HepG2 (cell line): ENCODE data around the gene RPS6KL1. TPM values are rescaled to one million over a fixed set of nuclear protein-coding genes. Genes with fewer than 3 reads are reported as not detected.

ENCODE experiments used
- CBX2 ChIP-seq, 2 experiments: fragments of 200-600 bp in 1 of 2; sonication (generic); formaldehyde crosslinking in 1 of 2; IDR thresholded peaks; 2 replicates each; pipeline versions ENCODE4 v1.7.0 to v1.8.1; 2018 to 2022; ENCODE audit warnings: low read depth in 2 of 2, low read length in 1 of 2, mild to moderate bottlenecking in 1 of 2, missing genetic modification reagents in 1 of 2
- ELF4 ChIP-seq: sonication (generic); formaldehyde crosslinking; IDR thresholded peaks from 2 replicates; pipeline ENCODE4 v1.5.0; 2020; ENCODE audit warnings: missing genetic modification reagents, mild to moderate bottlenecking, moderate library complexity, borderline replicate concordance
- KAT7 ChIP-seq: IDR thresholded peaks from 2 replicates; pipeline ENCODE4 v1.6.1; 2018; ENCODE audit warnings: borderline replicate concordance, missing compliant biosample characterization
- KDM5B ChIP-seq: sonication (generic); formaldehyde crosslinking; IDR thresholded peaks from 2 replicates; pipeline ENCODE4 v1.4.0; 2020; ENCODE audit warnings: missing genetic modification reagents, mild to moderate bottlenecking, borderline replicate concordance
- NFKB2 ChIP-seq: sonication (generic); formaldehyde crosslinking; IDR thresholded peaks from 2 replicates; pipeline ENCODE4 v1.4.0; 2020; ENCODE audit warnings: missing genetic modification reagents, borderline replicate concordance
- SCMH1 ChIP-seq: sonication (generic); formaldehyde crosslinking; IDR thresholded peaks from 2 replicates; pipeline ENCODE4 v1.9.0; 2021; ENCODE audit warnings: missing genetic modification reagents, mild to moderate bottlenecking, borderline replicate concordance
- YEATS2 ChIP-seq: sonication (generic); formaldehyde crosslinking; IDR thresholded peaks from 2 replicates; pipeline ENCODE4 v1.4.0; 2020; ENCODE audit warnings: missing genetic modification reagents, borderline replicate concordance
- ZNF350 ChIP-seq: sonication (generic); formaldehyde crosslinking; IDR thresholded peaks from 2 replicates; pipeline ENCODE4 v1.4.0; 2020; ENCODE audit warnings: mild to moderate bottlenecking, low read depth, missing genetic modification reagents, borderline replicate concordance
- ZNF644 ChIP-seq: IDR thresholded peaks from 2 replicates; pipeline ENCODE4 v1.6.1; 2016; ENCODE audit warnings: low read depth
- ZNF737 ChIP-seq: sonication (generic); formaldehyde crosslinking; IDR thresholded peaks from 2 replicates; pipeline ENCODE4 v1.5.0; 2020; ENCODE audit warnings: missing genetic modification reagents, mild to moderate bottlenecking, borderline replicate concordance
- ZNF75D ChIP-seq: sonication (generic); formaldehyde crosslinking; IDR thresholded peaks from 2 replicates; pipeline ENCODE4 v1.8.1; 2023; ENCODE audit warnings: missing genetic modification reagents, mild to moderate bottlenecking, borderline replicate concordance
- polyA plus RNA-seq, 8 experiments: library from polyadenylated mRNA; depleted of rRNA in 3 of 8; stranded (reverse) in 7 of 8; unstranded in 1 of 8; fragments of >200 nt; fragmentation: Illumina TruSeq in 4 of 8; extraction: Trizol in 4 of 8; gene quantifications; 2 replicates each; pipeline versions ENCODE4 v1.2.1 to v1.2.3, GENCODE V29; 2011 to 2016; ENCODE audit warnings: low read depth in 4 of 8, missing spikeins in 1 of 8, mixed read lengths in 1 of 8; ENCODE audit not compliant: insufficient read depth in 1 of 8
- total RNA-seq, 5 experiments: library from RNA; depleted of rRNA; stranded (reverse); fragments of >200 nt; fragmentation: Illumina TruSeq; extraction: Trizol; gene quantifications; 2 replicates each; pipeline ENCODE4 v1.2.3, GENCODE V29; 2016; ENCODE audit warnings: low read depth in 1 of 5
- TF ChIP-seq, protein P1 (sequence below): sonication (generic); formaldehyde crosslinking; IDR thresholded peaks from 2 replicates; pipeline ENCODE4 v1.4.0; 2020; ENCODE audit warnings: mild to moderate bottlenecking, missing genetic modification reagents
- TF ChIP-seq, protein P2 (sequence below): sonication (generic); formaldehyde crosslinking; IDR thresholded peaks from 2 replicates; pipeline ENCODE4 v1.8.1; 2023; ENCODE audit warnings: missing genetic modification reagents, inconsistent platforms, borderline replicate concordance
- TF ChIP-seq, protein P3 (sequence below): sonication (generic); formaldehyde crosslinking; IDR thresholded peaks from 2 replicates; pipeline ENCODE4 v1.8.0; 2022; ENCODE audit warnings: mild to moderate bottlenecking, missing genetic modification reagents, moderate library complexity
- TF ChIP-seq, protein P4 (sequence below): sonication (generic); formaldehyde crosslinking; IDR thresholded peaks from 2 replicates; pipeline ENCODE4 v1.8.1; 2023; ENCODE audit warnings: mild to moderate bottlenecking, missing genetic modification reagents, borderline replicate concordance
- TF ChIP-seq, protein P5 (sequence below): sonication (generic); formaldehyde crosslinking; IDR thresholded peaks from 2 replicates; pipeline ENCODE4 v1.4.0; 2020; ENCODE audit warnings: mild to moderate bottlenecking, missing genetic modification reagents

Gene RPS6KL1
- total and polyA plus RNA-seq, 2 of the 13 experiments (the other 11 are each of a cell fraction or from before 2014, with no cell fraction given) = 6.5 to 11.5 TPM

DNA sequence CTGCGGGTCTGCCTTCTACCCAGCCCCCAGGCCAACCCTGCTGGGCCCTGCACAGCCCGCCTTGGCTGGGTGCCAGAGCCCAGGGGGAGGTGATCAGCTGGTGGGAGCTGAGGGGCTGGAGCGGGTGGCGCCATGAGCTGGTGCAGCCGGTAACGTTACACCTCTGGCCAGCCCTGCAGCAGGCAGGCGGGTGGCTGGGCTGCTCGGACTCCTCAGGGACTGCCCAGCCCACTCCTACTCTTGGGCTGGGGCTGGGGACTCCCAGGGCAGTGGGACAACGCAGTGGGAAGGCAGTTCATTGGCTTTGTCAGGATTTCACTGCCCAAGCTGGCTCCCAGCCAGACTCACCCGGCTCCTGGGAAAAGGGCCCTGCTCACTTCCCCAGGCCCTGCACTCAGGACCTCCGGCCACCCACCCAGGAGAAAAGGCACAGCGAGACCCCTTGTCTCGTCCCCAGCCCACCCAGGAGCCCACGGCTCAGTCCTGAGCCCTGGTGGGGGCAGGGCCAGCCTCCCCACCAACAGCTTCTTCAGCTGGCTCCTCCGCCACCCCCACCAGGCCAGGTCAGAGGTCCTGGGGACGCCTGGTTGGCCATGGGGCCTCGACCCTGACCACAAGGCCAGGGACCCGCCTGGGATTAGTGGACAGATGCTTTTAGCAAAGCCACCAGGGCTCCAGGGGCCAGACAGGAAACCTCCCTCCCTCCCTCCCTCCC, 31.3 kb upstream of the RPS6KL1 start (continued):
- TF ChIP-seq ELF4 (CRISPR knock-in tag) = no peak
- peak; percentile 51; the same call in 1 of the 2 replicates for TF ChIP-seq NFKB2 (CRISPR knock-in tag)
- TF ChIP-seq, protein P1, sequence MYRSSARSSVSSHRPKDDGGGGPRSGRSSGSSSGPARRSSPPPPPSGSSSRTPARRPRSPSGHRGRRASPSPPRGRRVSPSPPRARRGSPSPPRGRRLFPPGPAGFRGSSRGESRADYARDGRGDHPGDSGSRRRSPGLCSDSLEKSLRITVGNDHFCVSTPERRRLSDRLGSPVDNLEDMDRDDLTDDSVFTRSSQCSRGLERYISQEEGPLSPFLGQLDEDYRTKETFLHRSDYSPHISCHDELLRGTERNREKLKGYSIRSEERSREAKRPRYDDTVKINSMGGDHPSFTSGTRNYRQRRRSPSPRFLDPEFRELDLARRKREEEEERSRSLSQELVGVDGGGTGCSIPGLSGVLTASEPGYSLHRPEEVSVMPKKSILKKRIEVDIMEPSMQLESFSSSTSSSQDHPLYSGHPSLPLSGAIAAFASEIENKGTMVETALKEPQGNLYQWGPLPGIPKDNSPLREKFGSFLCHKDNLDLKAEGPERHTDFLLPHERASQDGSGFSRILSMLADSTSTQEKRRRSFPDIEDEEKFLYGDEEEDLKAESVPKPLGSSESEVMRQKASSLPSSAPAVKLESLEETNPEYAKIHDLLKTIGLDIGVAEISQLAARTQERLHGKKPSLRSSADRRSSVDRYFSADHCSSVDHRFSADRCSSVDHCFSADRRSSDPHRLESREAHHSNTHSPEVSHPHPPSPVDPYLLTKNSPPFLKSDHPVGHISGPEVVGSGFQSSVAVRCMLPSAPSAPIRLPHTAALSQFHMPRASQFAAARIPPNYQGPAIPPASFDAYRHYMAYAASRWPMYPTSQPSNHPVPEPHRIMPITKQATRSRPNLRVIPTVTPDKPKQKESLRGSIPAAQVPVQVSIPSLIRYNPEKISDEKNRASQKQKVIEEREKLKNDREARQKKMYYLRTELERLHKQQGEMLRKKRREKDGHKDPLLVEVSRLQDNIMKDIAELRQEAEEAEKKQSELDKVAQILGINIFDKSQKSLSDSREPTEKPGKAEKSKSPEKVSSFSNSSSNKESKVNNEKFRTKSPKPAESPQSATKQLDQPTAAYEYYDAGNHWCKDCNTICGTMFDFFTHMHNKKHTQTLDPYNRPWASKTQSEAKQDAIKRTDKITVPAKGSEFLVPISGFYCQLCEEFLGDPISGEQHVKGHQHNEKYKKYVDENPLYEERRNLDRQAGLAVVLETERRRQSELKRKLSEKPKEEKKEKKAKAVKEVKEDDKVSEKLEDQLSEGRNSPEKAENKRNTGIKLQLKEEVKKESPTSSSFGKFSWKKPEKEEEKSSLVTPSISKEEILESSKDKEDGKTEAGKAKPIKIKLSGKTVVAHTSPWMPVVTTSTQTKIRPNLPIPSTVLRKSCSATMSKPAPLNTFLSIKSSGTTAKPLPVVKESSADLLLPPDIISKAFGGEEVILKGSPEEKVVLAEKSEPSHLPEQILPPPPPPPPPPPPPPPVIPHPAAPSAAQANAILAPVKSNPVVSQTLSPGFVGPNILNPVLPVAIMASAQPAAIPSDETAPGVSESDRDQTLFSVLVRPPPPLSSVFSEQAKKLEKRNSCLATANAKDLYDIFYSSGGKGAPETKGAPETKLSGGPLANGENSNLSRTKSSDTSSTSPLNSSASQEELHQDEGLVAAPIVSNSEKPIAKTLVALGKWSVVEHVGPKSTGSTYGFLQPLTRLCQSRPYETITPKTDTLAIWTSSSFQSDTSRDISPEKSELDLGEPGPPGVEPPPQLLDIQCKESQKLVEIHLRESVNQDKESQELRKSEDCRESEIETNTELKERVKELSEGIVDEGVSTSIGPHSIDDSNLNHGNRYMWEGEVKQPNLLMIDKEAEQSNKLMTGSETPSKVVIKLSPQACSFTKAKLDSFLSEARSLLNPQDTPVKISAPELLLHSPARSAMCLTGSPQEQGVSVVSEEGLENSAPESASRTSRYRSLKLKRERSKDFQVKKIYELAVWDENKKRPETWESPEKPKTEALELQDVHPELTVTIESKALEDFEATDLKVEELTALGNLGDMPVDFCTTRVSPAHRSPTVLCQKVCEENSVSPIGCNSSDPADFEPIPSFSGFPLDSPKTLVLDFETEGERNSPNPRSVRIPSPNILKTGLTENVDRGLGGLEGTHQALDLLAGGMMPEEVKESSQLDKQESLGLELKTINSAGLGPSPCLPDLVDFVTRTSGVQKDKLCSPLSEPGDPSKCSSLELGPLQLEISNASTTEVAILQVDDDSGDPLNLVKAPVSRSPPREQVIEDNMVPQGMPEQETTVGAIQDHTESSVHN (CRISPR knock-in tag) = no peak
- TF ChIP-seq, protein P2, sequence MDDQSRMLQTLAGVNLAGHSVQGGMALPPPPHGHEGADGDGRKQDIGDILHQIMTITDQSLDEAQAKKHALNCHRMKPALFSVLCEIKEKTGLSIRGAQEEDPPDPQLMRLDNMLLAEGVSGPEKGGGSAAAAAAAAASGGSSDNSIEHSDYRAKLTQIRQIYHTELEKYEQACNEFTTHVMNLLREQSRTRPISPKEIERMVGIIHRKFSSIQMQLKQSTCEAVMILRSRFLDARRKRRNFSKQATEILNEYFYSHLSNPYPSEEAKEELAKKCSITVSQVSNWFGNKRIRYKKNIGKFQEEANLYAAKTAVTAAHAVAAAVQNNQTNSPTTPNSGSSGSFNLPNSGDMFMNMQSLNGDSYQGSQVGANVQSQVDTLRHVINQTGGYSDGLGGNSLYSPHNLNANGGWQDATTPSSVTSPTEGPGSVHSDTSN = no peak
- TF ChIP-seq YEATS2 (CRISPR knock-in tag) = 0 out of 2 replicates have a peak, but pooled peaks have one; percentile 19
- TF ChIP-seq ZNF644 (CRISPR knock-in tag) = no peak
- TF ChIP-seq, protein P3, sequence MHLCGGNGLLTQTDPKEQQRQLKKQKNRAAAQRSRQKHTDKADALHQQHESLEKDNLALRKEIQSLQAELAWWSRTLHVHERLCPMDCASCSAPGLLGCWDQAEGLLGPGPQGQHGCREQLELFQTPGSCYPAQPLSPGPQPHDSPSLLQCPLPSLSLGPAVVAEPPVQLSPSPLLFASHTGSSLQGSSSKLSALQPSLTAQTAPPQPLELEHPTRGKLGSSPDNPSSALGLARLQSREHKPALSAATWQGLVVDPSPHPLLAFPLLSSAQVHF = no peak
- no peak for TF ChIP-seq ZNF75D (CRISPR knock-in tag)
- TF ChIP-seq SCMH1 = no peak
- TF ChIP-seq KDM5B (CRISPR knock-in tag) = peak; percentile 17; the same call in 1 of the 2 replicates
- TF ChIP-seq, protein P4, sequence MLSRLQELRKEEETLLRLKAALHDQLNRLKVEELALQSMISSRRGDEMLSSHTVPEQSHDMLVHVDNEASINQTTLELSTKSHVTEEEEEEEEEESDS = no peak
- TF ChIP-seq ZNF737 = no peak
- TF ChIP-seq, protein P5, sequence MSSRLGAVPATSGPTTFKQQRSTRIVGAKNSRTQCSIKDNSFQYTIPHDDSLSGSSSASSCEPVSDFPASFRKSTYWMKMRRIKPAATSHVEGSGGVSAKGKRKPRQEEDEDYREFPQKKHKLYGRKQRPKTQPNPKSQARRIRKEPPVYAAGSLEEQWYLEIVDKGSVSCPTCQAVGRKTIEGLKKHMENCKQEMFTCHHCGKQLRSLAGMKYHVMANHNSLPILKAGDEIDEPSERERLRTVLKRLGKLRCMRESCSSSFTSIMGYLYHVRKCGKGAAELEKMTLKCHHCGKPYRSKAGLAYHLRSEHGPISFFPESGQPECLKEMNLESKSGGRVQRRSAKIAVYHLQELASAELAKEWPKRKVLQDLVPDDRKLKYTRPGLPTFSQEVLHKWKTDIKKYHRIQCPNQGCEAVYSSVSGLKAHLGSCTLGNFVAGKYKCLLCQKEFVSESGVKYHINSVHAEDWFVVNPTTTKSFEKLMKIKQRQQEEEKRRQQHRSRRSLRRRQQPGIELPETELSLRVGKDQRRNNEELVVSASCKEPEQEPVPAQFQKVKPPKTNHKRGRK (CRISPR knock-in tag) = no peak
- TF ChIP-seq CBX2 (IDR thresholded peaks at IDR 0.05; ENCODE audit: low read depth, low read length) = no peak
- TF ChIP-seq CBX2 (CRISPR knock-in tag; IDR thresholded peaks at IDR 0.05; ENCODE audit: low read depth) = no peak
- TF ChIP-seq KAT7 (CRISPR knock-in tag) = 0 out of 2 replicates have a peak, but pooled peaks have one; percentile 62
- peak; percentile 59; the same call in 1 of the 2 replicates for TF ChIP-seq ZNF350 (CRISPR knock-in tag)
